Chondrocyte (in vitro differentiated cells): ENCODE data around the gene SP5. TPM values are rescaled to one million over a fixed set of nuclear protein-coding genes. Genes with fewer than 3 reads are reported as not detected.
"Not testable (repeated sequence)": the region's sequence is repeated elsewhere in the genome, so short reads cannot be mapped to it uniquely, and the experiment has no call there.

Source experiments
- DNase-seq: peaks from one replicate; pipeline ENCODE4 v3.0.0; 2021; ENCODE audit warnings: mixed read lengths, low spot score
- H3K27ac Mint-ChIP-seq: one replicate; pipeline ENCODE4 v1.8.0; 2021; ENCODE audit warnings: mild to moderate bottlenecking, moderate library complexity, mixed read lengths; ENCODE audit not compliant: unreplicated experiment
- H3K27me3 Mint-ChIP-seq: 2 replicates; pipeline ENCODE4 v1.8.0; 2021; ENCODE audit warnings: low read depth, mixed read lengths
- H3K36me3 Mint-ChIP-seq: 2 replicates; pipeline ENCODE4 v1.8.0; 2021; ENCODE audit warnings: low read depth, mixed read lengths
- H3K4me1 Mint-ChIP-seq: 2 replicates; pipeline ENCODE4 v1.8.0; 2021; ENCODE audit warnings: low read depth, mild to moderate bottlenecking, mixed read lengths
- H3K4me3 Mint-ChIP-seq: one replicate; pipeline ENCODE4 v1.8.0; 2021; ENCODE audit warnings: mild to moderate bottlenecking, moderate library complexity, mixed read lengths; ENCODE audit not compliant: unreplicated experiment
- H3K9me3 Mint-ChIP-seq: 2 replicates; pipeline ENCODE4 v1.8.0; 2021; ENCODE audit warnings: low read depth, mixed read lengths
- CTCF ChIP-seq: fragments of 200-600 bp; sonication (generic); IDR thresholded peaks from 2 replicates; pipeline ENCODE4 v1.5.0; 2021; ENCODE audit warnings: antibody characterized with exemption, mild to moderate bottlenecking, moderate library complexity
- long read RNA-seq: library from polyadenylated mRNA; stranded (forward); transcript quantifications from one replicate; pipeline ENCODE4 v2.0.0, GENCODE V29; 2021
- total RNA-seq: library from RNA; stranded (reverse); gene quantifications from 3 replicates; pipeline ENCODE4 v1.2.1, GENCODE V29; 2021

Gene SP5
- total RNA-seq: not detected in 3 replicates
- long read RNA-seq: 0 reads

GRCh38 chr2:170715062-170715931 lies at the start of gene SP5:
Gene SP5, plus strand, starts transcription at chr2:170715337. Its CDS starts 176 bp downstream, at chr2:170715513.
- Mint-ChIP-seq H3K27me3 (peaks cover 69% of the 10 kb centered on the region), H3K36me3 (peaks cover 3% of the 10 kb centered on the region), H3K9me3 (no peaks in the 10 kb centered on the region), H3K27ac (no peak within 1 kb of the TSS), H3K4me1 (peaks cover 24% of the 10 kb centered on the region), H3K4me3 (peak within 1 kb of the TSS; percentile 60)
- DNase-seq: no peak
- peak; percentile 15 for TF ChIP-seq CTCF

DNA sequence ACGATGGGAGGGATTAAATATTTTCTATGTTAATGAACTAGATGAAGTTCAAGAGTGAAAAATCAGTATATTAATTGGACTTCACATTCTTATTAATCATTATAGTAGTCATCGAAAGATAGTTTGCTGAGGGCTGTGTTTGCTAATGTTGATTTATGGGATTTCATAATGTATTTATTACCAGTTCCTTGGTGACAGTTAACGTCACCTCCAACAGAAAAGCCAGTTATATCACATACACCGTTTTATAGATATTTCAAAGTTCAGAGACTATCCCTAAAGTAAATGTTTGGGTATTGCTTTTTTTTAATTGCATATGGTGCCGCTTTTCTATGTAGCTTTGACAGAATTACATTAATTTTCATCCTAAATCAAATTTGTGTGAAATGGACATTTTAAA lies 49.4 kb upstream of the SP5 start:
- no peak for DNase-seq
- peaks cover 1% of the 10 kb centered on the region for H3K4me1 Mint-ChIP-seq
- no peaks in the 10 kb centered on the region for H3K9me3 Mint-ChIP-seq
- no peak overlapping the region for H3K27ac Mint-ChIP-seq
- no peak overlapping the region for H3K4me3 Mint-ChIP-seq
- no peak for TF ChIP-seq CTCF
- H3K36me3 Mint-ChIP-seq: no peaks in the 10 kb centered on the region
- peaks cover 14% of the 10 kb centered on the region for H3K27me3 Mint-ChIP-seq

DNA sequence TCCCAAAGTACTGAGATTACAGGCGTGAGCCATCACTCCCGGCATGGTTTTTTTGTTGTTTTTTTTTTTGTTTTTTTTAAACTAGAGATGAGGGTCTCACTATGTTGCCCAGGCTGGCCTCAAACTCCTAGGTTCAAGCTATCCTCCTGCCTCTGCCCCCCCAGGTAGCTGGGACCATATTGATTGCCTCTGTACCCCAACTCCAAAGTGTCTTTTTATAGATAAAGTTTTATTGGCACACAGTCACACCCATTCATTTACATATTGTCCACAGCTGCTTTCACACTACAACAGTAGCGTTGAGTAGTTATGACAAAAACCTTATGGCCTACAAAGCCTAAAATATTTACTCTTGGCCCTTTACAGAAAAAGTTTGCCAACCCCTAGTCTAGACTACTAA lies 45.2 kb upstream of the SP5 start:
- H3K9me3 Mint-ChIP-seq: no peaks in the 10 kb centered on the region
- no peak overlapping the region for H3K27ac Mint-ChIP-seq
- no peaks in the 10 kb centered on the region for H3K36me3 Mint-ChIP-seq
- no peak for DNase-seq
- peaks cover 22% of the 10 kb centered on the region for H3K27me3 Mint-ChIP-seq
- no peak overlapping the region for H3K4me3 Mint-ChIP-seq
- no peak for TF ChIP-seq CTCF
- no peaks in the 10 kb centered on the region for H3K4me1 Mint-ChIP-seq

DNA sequence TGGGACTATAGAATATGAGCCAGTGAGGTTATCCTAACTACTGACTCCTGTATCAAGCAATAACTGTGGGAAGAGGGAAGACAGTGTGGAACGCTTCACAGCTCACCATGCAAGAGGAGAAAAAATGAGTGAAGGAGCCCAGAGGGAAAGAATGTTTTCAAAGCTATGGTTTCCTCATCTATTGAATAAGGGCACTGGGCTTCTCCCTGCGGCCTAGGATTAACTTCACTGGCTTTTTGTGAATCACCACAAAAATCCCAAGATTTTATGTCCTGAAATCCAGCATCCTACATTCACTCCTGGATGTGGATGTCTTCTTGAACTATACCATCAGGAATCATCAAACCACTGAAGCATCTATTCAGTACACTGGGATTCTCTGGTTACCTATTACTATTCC lies 44.5 kb upstream of the SP5 start:
- Mint-ChIP-seq H3K4me1 (no peaks in the 10 kb centered on the region), H3K9me3 (no peaks in the 10 kb centered on the region), H3K4me3 (no peak overlapping the region), H3K27me3 (peaks cover 18% of the 10 kb centered on the region), H3K27ac (no peak overlapping the region), H3K36me3 (no peaks in the 10 kb centered on the region)
- no peak for DNase-seq
- TF ChIP-seq CTCF: no peak

- no peak overlapping the region for H3K4me3 Mint-ChIP-seq
- DNase-seq: no peak
- peaks cover 18% of the 10 kb centered on the region for H3K27me3 Mint-ChIP-seq
- H3K9me3 Mint-ChIP-seq: no peaks in the 10 kb centered on the region
- H3K4me1 Mint-ChIP-seq: no peaks in the 10 kb centered on the region
- no peak for TF ChIP-seq CTCF
- no peak overlapping the region for H3K27ac Mint-ChIP-seq
- no peaks in the 10 kb centered on the region for H3K36me3 Mint-ChIP-seq
Measured at GRCh38 chr2:170671079-170671478, 44.1 kb upstream of the SP5 start.

- H3K27ac Mint-ChIP-seq, H3K36me3 Mint-ChIP-seq, H3K9me3 Mint-ChIP-seq, H3K4me1 Mint-ChIP-seq, H3K4me3 Mint-ChIP-seq, DNase-seq: not testable (repeated sequence)
- peaks cover 13% of the 10 kb centered on the region for H3K27me3 Mint-ChIP-seq
Measured at GRCh38 chr2:170674282-170674681, 40.9 kb upstream of the SP5 start.
